AG04450 (cell line): Measurements from ENCODE around the gene NEUROG3. TPM values are rescaled to one million over a fixed set of nuclear protein-coding genes. Genes with fewer than 3 reads are reported as not detected.

Experiments used
- CTCF ChIA-PET: fragments of 300-600, 350-600 bp; formaldehyde crosslinking; extraction: SDS; loops from one replicate; lab custom pipeline; 2022; ENCODE audit warnings: antibody characterized with exemption, inconsistent platforms; lab: Charles Lee
- POLR2A ChIA-PET: fragments of 350-600 bp; formaldehyde crosslinking; extraction: SDS; loops from one replicate; lab custom pipeline; 2021; ENCODE audit warnings: antibody characterized with exemption, inconsistent platforms; lab: Yijun Ruan, JAX
- DNase-seq: peaks from one replicate; pipeline ENCODE4 v3.0.0-alpha.2; 2011; ENCODE audit warnings: low read depth, low spot score
- H3K27ac ChIP-seq: one replicate; pipeline ENCODE4 v1.5.1; 2012; ENCODE audit warnings: low read depth, low read length, control low read depth
- H3K27me3 ChIP-seq: one replicate; pipeline ENCODE4 v1.6.0; 2012; ENCODE audit warnings: low read length; ENCODE audit not compliant: control insufficient read depth, insufficient read depth
- H3K4me3 ChIP-seq: 2 replicates; pipeline ENCODE4 v1.5.1; 2011; ENCODE audit warnings: mild to moderate bottlenecking, low read depth, low read length, control low read depth
- H3K9me3 ChIP-seq: 2 replicates; pipeline ENCODE4 v1.5.1; 2012; ENCODE audit warnings: low read length; ENCODE audit not compliant: control insufficient read depth, insufficient read depth
- CTCF ChIP-seq: IDR thresholded peaks from 2 replicates; pipeline ENCODE4 v1.5.1; 2011; ENCODE audit warnings: low read depth, low read length, control low read depth, inconsistent platforms
- polyA plus RNA-seq: library from polyadenylated mRNA; depleted of rRNA; stranded (reverse); fragments of >200 nt; gene quantifications from 2 replicates; pipeline ENCODE4 v1.2.3, GENCODE V29; 2011

NEUROG3 gene
- polyA plus RNA-seq, 1 experiment: not detected

GRCh38 chr10:69577268-69578232 is 4.3 kb upstream of the NEUROG3 start:
- ChIA-PET CTCF (no interaction called here), POLR2A (no interaction called here)
- DNase-seq: no peak
- Histone ChIP-seq H3K9me3 (no peaks in the 10 kb centered on the region; the same call in 1 of the 2 replicates), H3K27me3 (peaks cover 73% of the 10 kb centered on the region), H3K27ac (no peak overlapping the region), H3K4me3 (no peak overlapping the region)
- TF ChIP-seq CTCF: no peak

- ChIA-PET CTCF (no interaction called here), POLR2A (no interaction called here)
- no peak for TF ChIP-seq CTCF
- Histone ChIP-seq H3K27me3 (peaks cover 84% of the 10 kb centered on the region), H3K9me3 (no peaks in the 10 kb centered on the region; the same call in 1 of the 2 replicates), H3K4me3 (no peak overlapping the region), H3K27ac (no peak overlapping the region)
- no peak for DNase-seq
These were observed 3.3 kb upstream of the NEUROG3 start for GRCh38 chr10:69576334-69577011.

- ChIA-PET POLR2A (no interaction called here), CTCF (interaction anchor here (0.6 kb wide), 1 partner anchor 229 kb away, joined by 3 read pairs; no protein-coding TSS in a partner anchor)
These were observed 2.0 kb upstream of the NEUROG3 start for GRCh38 chr10:69575164-69575722.

GRCh38 chr10:69574571-69574978 is 1.4 kb upstream of the NEUROG3 start:
- H3K27ac ChIP-seq: no peak overlapping the region
- DNase-seq: no peak
- no peaks in the 10 kb centered on the region; the same call in 1 of the 2 replicates for H3K9me3 ChIP-seq
- no peak for TF ChIP-seq CTCF
- no peak overlapping the region for H3K4me3 ChIP-seq
- ChIA-PET POLR2A (no interaction called here), CTCF (no interaction called here)
- H3K27me3 ChIP-seq: peaks cover 92% of the 10 kb centered on the region

More at GRCh38 chr10:69575164-69575722, 2.0 kb upstream of the NEUROG3 start:
- Histone ChIP-seq H3K4me3 (no peak overlapping the region), H3K9me3 (no peaks in the 10 kb centered on the region; the same call in 1 of the 2 replicates), H3K27me3 (peaks cover 92% of the 10 kb centered on the region), H3K27ac (no peak overlapping the region)
- TF ChIP-seq CTCF: no peak
- DNase-seq: no peak
